Tongue (tissue), 2 donors: ENCODE measurements around the gene BLNK. TPM values are rescaled to one million over a fixed set of nuclear protein-coding genes. Genes with fewer than 3 reads are reported as not detected.

Source experiments
- DNase-seq: peaks from one replicate; pipeline ENCODE4 v3.0.0-alpha.2; 2015
- total RNA-seq: library from RNA; depleted of rRNA; stranded (reverse); fragments of >200 nt; gene quantifications from one replicate; pipeline ENCODE4 v1.2.3, GENCODE V29; 2014

The BLNK gene
- total RNA-seq, 1 donor from 2014 or later, result 2.2 TPM

DNA sequence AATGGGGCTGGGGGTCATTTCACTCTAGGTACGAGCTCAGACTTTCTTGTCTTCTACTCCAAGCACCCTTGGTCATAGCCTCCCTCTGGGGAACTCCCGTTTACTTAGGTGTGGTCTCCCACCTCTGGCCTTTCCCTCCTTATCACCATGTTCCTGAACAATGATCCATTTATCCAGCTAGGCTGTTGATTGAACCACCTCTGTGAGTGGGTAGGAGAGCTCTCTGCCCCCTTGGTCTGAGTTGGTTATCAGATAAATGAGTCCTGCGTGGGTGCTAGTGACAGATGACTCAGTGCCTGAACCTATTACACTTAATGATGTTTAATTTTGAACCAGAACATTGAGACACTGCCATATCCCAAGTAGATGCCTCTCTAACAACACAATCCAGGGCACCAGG lies 9.4 kb downstream of the BLNK start:
- no peak for DNase-seq

- DNase-seq, result no peak
Measured at GRCh38 chr10:96261132-96261531, 10.2 kb downstream of the BLNK start.

DNA sequence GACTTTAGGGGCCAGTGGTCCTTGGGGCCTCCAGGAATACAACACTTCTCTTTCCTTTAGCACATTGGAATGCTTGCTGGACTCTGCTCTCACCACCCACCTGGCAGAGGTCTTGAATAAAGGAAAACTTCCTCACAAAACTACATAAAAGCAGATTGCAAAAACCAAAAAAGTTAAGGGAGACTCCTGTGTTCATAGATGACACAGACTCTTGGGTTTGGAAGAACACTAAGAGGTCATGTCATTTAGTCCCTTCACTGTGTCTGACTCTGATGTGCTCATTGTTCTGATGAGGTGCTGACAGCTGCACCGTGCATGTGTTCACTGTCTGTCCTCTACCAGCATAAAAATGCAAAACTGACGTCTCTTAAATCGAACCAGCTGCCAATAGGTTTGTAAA lies 11.4 kb downstream of the BLNK start:
- no peak for DNase-seq

GRCh38 chr10:96259150-96259549 lies 12.2 kb downstream of the BLNK start:
- no peak for DNase-seq

DNA sequence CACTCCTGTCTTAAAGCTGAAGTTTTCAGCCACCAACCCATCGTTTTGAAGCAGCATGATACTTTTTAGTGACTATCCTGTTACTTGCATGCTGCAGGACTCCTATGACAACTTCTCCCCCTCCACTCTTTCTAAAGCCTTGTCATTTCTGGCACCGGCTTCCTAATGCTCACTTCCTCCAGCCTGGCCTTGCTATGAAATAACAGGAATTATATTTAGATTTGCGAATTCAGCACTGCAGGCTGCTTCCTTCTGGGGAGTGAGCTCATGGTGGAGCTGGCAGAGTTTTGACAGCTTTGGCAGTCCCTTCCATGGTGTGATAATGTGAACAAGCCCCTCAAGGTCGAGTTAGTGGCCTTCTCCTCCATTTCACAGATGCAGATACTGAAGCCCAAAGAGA lies 13.4 kb downstream of the BLNK start:
- DNase-seq, result peak; percentile 46

DNA sequence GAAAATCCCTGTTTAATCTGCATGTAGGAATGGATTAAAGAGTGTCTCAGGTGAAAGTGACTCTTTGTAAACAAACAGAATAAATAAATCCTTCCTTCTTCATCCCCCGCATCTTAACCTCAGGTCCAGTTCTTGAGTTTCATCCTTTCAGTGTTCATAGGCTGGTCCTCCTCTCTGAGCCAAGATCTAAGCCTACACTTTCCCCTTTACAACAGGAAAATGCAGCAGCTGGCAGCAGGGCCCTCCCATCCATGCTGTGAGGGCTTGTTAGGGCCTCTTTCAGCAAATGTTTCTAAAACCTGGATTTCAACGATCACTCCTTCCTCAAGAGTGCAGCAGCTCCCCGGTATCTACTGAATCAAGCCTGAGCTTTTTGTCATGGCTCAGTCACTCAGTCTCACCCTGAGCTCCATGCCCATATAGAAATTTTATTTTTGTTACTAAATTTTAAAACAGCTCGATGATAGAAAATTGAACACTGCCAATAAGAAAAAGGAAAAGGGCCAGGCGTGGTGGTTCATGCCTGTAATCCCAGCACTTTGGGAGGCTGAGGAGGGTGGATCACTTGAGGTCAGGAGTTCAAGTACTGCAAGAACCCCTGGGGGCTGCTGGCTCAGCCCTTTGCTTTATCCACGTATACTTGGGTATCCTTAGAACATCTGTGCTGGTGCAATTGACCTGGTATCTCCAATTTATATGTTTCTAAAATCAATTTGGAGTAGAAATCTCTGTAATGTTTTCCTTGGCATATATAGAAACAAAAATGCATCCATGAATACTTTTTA lies 15.6 kb downstream of the BLNK start:
- DNase-seq, result peak; percentile 24

- DNase-seq, result no peak
Measured at GRCh38 chr10:96254976-96255375, 16.4 kb downstream of the BLNK start.

GRCh38 chr10:96252730-96253129 lies 18.6 kb downstream of the BLNK start:
- DNase-seq, result no peak

DNA sequence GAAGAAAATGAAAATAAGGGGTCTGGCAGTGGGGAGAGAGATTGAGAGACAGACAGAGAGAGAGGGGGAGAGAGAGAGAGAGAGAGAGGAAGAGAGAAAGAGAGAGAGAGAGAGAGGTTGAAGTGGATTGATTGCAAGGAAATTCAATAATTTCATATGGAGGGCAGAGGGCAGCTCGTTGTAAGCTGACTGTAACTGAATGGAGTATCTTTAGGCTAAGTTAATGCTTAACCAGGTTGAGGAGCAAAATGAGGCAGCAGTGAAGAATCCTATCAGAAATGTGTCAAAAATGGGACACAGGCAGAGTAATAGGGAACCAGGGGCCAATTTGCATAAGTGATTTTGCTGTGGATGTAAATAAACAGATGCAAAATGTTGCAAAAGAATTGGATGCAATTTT lies 21.0 kb downstream of the BLNK start:
- DNase-seq, result no peak

DNA sequence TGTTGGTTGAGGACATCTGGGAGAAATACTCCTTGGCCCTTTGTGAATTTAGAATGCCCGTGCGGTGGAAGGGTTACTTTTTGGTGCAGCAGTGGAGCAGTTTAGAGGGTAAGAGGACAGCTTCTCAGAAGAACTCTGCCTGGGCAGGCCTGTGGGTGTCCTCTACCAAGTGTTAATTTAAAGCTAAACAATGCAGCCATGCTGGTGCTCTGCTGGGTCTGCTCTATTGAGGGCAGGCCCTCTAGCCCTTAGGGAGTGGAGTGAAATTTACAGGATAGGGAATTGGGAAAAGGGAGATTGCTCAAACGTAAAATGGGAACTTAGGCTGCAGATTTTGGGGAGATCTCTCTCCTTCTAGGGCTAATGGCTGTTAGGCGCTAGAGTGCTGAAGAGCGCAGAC lies 22.1 kb downstream of the BLNK start:
- DNase-seq, result no peak

- DNase-seq, result no peak
Measured at GRCh38 chr10:96244354-96244753, 27.0 kb downstream of the BLNK start.

- no peak for DNase-seq
Measured at GRCh38 chr10:96243296-96243695, 28.1 kb downstream of the BLNK start.

DNA sequence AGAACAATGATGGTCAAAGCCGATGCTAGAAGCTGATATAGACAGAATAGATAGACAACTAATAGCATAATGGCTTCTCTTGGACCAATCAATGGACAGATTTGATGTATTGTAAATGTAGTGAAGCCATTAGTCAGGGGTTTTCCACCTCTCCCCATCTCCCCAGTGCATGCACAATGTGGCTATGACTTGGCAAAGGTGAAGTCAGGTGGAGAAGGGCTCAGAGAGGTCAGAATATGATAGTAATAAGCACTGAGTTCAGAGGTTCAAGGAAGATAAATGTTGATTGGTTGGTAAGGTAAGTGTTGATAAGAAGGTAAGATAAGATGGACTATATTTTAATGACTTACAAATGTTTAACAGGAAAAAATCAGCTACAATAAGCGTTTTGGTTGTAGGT lies 28.5 kb downstream of the BLNK start:
- DNase-seq, result no peak

DNA sequence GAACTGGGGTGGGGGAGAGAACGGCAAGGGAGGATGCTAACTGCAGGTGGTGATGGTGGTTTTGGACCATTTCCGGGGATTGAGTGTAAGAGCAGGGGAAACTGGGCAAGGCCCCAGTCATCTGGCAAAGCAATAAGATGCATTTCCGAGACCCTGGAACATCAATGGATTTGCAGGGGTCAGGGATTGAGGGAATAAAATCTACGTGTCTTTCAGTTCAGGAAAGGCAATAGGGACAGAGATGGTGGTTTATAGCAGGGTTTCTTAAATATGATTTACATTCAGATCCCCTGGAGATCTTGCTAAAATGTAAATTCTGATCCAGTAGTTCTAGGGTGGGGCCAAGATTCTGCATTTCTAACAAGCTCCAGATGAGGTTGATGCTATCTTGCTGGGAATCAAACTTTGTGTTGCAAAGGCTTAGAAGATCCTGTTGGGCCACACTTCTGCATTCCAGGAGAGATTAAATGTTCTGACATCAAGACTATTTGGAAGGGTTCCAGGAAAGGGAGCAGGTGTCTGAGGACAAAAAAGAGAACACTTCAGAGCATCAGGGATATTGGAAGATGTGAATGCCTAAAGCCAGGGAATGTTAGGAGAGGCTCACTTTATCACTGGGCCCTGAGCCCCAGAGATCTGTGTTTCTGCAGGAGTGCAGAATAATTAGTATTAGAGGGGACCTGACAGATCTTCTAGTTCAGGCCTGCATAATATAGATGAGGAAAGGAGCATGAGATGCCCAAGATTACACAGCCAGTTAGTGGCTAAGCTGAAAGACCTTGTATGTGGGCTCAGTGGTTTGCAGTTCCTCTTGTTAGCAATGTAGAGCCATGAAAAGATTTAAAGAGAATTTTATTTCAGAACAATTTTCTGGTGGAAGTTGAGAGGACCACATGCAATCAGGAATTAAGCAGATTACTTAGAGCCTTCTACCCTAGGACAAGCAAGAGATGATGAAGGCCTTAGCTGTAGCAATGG lies 32.4 kb downstream of the BLNK start:
- peak; percentile 24 for DNase-seq

DNA sequence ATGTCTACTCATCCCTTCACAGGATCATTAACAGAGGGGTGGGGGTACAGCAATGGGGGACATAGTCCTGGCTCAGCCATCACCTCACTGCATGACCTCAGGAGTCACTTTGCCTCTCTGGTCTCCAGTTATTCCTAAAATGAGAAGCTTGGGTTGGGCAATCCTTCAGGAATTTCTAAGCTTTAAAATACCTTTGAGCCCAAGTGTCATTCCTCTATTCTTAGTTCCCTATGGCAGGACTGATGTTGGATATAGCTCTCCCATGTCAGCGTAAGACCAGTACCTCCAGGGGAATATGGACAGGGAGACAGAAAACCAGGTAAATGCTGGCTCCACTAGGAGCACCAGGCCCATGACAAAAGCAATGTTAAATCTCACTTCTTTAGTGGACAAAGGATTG lies 34.5 kb downstream of the BLNK start:
- no peak for DNase-seq

GRCh38 chr10:96236090-96236478 lies 35.3 kb downstream of the BLNK start:
- DNase-seq, result no peak

GRCh38 chr10:96235326-96236089 lies 35.9 kb downstream of the BLNK start:
- DNase-seq, result no peak

DNA sequence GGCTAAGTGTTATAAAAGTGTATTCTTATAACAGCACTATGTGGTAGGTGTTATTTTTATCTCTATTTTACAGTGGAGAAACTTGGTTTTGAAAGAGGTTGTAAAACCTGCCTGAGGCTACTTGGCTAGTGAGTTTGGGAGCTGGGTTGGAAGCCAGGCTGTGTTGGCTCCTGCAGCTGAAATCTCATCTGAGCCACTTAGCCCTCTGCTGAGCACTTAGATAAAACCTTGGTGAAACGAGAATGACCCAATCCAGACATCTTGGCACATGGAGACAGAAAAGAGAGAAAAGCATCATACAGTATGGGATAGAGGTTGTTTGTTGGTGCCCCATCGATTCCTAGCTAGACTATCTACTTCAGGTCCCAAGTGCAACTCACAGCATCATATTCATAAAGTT lies 37.4 kb downstream of the BLNK start:
- DNase-seq, result no peak

DNA sequence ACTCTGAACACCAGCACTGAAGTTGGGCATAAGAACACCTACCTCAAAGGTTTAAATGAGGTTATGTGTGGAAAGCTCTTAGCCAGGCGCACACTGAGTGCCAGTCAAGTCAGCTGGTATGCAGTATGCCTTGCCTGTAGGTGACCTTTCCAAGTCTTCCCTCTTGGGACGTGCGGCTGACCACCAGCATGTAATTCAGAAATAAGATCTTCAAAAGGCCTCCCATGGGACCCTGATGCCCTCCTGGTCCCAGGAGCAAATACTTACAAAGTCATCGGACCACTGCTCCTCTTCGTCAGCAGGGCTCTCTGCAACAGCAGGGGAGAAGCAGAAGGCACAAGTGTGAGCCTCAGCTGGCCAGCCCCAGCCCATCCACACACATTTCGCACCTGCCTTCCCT lies 40.8 kb downstream of the BLNK start:
- no peak for DNase-seq

- peak; percentile 78 for DNase-seq
Measured at GRCh38 chr10:96229568-96230030, 41.8 kb downstream of the BLNK start.

GRCh38 chr10:96228408-96228994 lies 42.9 kb downstream of the BLNK start:
- DNase-seq, result no peak

DNA sequence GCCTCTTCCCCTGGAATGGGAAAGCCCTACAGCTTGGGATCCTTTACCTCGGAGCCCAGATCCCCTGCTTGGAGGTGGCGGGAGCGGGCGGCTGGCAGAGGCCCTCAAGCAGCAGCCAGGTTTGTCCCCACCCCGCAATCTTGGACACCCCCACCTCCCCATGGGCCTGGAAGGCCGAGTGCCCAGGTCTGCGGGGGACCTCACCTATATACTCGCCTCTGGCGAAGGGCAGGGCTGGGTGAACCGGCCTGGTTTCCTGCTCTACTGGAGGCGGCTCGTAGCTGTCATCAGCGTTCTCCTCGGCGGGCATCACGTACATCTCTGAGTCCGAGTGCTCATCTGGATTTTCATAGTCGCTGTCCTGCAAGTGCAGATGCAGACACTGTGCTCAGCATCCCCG lies 44.2 kb downstream of the BLNK start:
- no peak for DNase-seq
